GM12873 (cell line): ENCODE data around the gene RYR3.

Source experiments
- CTCF ChIP-seq: IDR thresholded peaks from 2 replicates; pipeline ENCODE4 v1.5.1; 2012; ENCODE audit warnings: low read depth, mild to moderate bottlenecking, moderate library complexity, low read length, control low read depth; ENCODE audit not compliant: insufficient read depth; ENCODE audit errors: missing control alignments

Gene RYR3

GRCh38 chr15:33618350-33618749 lies 307.6 kb downstream of the RYR3 start:
- no peak for TF ChIP-seq CTCF

DNA sequence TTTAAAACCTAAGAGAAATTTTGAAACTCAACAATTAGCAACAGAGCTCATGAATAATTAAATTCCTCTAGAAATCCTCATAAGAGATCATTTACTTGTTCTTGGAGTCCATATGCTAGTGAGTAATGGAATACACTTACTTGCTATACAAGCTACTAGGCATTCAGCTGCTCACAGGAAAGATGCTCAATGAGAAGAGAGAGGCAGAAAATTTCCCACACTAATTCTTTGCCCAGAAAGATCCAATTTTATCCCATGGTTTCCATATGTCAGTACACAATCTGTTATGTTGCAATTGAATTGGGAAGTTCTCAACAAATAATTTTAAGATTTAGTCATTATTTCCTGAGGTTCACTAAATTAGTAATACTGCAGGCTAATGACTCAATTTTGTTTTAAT lies 310.4 kb downstream of the RYR3 start:
- TF ChIP-seq CTCF = no peak

DNA sequence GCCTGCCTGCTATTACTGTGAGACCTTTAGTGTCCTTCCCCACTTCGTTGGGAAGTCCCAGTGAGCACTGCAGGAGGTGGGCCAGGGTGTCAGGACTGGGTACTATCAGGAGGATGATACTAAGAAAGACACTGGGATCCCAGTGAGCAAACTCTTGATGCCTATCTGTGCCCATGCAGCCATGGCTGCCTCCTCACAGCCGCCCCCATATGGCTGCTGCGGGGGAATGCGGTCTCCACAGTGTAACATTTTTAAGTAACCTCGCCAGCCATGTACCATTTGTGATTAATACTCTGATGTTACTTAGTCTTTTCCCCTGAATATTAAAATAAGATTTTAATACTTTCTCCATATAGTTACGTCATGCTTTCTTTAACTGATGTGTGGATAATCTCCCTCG lies 312.2 kb downstream of the RYR3 start:
- peak; percentile 24 for TF ChIP-seq CTCF

DNA sequence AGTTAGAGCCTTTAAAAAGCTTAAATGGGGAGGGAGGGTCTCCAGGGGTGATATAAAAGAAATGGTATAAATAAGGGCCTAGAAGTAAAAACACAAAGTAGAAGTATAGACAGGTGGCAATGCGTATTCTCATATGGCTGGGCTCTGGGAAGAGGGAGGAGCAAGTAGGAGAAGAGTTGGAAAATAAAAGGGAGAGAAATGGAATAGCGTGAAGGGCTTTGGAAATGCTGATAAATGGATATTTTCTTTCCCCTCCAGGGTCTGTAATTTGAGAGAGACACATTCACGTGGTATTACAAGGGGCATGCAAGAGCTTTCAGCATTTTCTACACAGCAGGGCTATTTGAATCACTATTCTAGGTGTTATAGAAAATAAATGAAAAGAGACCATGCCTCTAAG lies 313.7 kb downstream of the RYR3 start:
- TF ChIP-seq CTCF = no peak

GRCh38 chr15:33629647-33630046 lies 318.9 kb downstream of the RYR3 start:
- TF ChIP-seq CTCF = no peak

GRCh38 chr15:33636234-33636633 lies 325.5 kb downstream of the RYR3 start:
- TF ChIP-seq CTCF = no peak

DNA sequence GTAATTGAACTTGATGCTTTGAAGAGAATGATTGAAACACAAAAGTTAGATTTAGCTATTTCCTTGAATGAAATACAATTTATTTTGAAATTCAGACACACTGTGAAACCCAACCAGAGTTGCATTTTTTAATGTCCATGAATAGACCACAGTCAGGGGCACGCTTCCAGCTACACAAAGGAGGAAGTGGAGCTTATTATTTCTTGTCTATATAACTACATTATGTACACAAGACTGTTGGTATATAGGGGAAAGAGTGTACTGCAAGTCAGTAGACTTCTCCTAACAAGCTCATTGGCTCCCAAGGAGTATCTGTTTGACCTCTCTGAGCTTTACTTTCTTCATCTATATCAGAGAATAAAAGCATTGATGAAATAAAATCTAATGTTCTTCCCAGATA lies 326.2 kb downstream of the RYR3 start:
- TF ChIP-seq CTCF = no peak
